NCI-H1105 treated with DMSO at 0.1 percent for 48 hours (cell line): Measurements from ENCODE around the gene SYNGAP1.
"Not testable (repeated sequence)": the region's sequence is repeated elsewhere in the genome, so short reads cannot be mapped to it uniquely, and the experiment has no call there.

ENCODE experiments used
- DNase-seq: peaks from one replicate; lab custom pipeline; 2025; lab: John Stamatoyannopoulos, UW

Gene SYNGAP1

DNA sequence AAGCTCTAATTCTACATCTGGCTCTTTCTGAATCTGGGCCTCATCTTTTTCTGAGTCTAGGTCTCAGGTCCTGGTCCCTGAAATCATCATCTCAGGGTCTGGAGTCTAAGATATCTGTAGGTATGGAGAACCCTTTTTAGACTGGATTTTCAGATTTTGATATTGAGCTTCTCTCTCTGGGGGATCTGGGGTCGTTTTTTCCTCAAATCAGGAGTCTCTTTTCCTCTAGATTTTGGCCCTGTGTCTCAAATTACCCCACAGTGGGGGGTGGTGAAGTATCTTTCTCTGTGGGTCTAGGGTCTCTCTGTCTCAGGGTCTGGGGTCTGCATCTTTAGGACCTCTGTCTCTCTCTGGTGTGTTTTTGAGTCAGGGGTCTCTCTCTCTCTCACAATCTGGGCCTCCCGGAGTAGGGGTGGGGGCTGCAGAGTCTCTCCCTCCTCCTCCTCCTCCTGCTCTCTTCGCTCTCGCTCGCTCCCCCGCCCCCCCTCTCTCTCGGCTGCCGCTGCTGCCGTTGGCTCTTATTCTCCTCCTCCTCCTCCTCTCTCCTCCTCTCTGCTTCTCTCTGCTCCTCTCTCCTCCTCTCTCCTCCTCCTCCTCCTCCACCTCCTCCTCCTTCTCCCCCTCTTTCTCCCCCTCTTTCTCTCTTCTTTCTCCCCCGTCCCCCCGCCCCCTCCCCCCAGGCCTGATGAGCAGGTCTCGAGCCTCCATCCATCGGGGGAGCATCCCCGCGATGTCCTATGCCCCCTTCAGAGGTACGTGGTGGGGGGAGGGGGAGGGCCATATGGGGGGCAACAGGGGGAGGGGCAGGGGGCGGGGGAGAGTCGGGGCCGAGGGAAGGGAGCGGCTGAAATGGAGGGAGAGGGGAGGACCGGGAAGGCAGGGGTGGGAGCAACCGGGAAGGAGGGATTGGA lies at the start of gene SYNGAP1:
Gene SYNGAP1 (plus strand): TSS at position 486 of the 911 bp plus-strand sequence. CDS start 200 bp downstream, at position 686.
- peak; percentile 50 for DNase-seq

DNA sequence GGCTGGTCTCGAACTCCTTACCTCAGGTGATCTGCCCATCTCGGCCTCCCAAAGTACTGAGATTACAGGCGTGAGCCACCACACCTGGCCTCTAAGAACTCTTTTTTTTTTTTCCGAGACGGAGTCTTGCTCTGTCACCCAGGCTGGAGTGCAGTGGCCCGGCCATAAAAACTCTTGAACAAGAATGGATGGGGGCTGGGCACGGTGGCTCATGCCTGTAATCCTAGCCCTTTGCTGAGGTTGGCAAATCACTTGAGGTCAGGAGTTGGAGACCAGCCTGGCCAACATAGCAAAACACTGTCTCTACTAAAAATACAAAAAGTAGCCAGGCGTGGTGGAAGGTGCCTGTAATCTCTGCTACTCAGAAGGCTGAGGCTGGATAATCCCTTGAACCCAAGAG lies 48.0 kb upstream of the SYNGAP1 start:
- not testable (repeated sequence) for DNase-seq

- DNase-seq = no peak
Measured at GRCh38 chr6:33372526-33373123, 47.2 kb upstream of the SYNGAP1 start.

DNA sequence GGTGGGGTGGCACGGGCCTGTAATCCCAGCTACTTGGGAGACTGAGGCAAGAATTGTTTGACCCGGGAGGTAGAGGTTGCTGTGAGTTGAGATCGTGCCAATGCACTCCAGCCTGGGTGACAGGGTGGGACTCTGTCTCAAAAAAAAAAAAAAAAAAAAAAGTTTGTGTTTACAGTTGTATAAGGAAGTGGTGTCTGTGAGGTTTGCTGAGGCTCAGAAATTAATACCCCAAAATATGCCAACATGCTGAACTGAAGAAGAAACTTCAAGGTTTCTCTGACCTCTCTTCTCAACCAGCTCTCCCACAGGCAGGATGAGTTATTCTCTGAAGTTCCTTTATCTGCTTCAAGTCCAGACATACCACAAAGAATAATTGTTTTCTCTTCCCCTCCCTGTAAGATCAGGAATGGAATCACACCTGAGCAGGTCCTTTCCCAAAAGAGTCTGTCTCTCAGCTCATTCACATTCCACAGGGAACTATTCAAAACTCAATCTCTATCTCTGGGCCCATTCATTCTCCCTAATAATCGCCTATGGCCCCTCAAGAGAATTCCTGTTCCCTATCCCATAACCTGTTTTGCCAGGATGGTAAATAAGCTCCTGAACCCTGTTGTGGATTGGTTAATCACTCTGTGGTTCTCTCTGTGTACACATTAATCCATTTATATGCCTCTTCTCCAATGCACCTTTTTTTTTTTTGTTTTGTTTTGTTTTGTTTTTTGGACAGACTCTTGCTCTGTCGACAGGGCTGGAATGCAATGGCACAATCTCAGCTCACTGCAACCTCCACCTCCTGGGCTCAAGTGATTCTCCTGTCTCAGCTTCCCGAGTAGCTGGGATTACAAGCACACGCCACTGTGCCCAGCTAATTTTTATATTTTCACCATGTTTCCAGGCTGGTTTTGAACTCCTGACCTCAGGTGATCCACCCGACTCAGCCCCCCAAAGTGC lies 45.6 kb upstream of the SYNGAP1 start:
- DNase-seq = no peak

- DNase-seq = no peak
Measured at GRCh38 chr6:33375143-33375671, 44.7 kb upstream of the SYNGAP1 start.

- no peak for DNase-seq
Measured at GRCh38 chr6:33377171-33377570, 42.7 kb upstream of the SYNGAP1 start.

GRCh38 chr6:33379184-33379583 lies 40.7 kb upstream of the SYNGAP1 start:
- not testable (repeated sequence) for DNase-seq

- no peak for DNase-seq
Measured at GRCh38 chr6:33380272-33380981, 39.4 kb upstream of the SYNGAP1 start.

DNA sequence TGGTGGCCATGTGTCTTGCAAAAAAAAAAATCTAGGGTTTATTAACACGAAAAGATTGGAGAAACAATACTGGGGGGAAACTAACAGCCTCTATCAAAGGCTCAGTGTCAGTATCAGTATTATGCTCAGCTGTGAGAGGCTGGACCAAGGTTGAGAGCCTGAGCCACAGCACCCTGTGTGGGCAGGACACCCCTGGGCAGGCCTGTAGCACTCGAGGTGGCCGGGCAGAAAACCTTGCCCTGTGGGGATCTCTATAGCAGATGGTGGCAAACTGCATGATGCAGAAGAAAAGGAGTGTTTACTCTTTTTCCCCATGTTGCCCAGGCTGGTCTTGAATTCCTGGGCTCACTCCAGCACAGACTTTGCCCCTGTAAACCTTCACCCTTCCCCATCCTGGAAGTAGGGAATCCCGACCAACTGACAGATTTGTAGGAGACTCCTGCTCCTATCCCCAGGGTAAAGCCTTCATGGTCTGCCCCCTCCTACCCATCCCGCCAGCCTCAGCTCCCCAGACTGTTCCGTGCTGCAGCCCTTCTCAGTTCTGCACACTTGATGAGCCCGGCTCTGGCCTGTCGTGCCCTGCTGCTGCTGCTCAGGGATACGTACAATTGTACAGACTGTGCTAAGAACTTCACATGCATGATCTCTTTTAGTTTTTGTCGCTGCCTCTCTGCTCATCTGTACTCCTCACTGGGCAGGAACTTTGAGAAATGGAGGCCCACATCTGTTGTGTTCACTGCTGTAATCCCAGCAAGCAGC lies 36.3 kb upstream of the SYNGAP1 start:
- DNase-seq = no peak

DNA sequence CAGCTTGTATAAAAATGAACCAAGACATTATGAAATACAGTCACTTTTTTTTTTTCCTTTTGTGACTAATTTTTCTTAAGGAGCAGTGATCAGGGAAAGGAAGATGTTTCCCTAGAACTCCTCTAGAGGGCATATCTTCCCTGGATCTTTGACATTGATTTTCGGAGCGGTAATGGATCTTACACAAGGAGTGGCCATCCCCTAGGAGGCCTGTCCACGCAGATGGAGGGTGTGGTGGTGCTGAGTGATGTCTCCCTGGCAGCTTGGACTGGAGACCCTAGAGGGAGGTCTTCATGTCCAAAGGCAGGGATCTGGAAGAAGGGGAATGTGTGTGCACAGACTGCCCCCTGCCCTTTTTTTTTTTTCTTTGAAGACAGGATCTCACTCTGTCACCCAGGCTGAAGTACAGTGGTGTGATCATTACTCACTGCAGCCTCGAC lies 35.3 kb upstream of the SYNGAP1 start:
- DNase-seq = no peak

- no peak for DNase-seq
Measured at GRCh38 chr6:33390173-33390572, 29.7 kb upstream of the SYNGAP1 start.

DNA sequence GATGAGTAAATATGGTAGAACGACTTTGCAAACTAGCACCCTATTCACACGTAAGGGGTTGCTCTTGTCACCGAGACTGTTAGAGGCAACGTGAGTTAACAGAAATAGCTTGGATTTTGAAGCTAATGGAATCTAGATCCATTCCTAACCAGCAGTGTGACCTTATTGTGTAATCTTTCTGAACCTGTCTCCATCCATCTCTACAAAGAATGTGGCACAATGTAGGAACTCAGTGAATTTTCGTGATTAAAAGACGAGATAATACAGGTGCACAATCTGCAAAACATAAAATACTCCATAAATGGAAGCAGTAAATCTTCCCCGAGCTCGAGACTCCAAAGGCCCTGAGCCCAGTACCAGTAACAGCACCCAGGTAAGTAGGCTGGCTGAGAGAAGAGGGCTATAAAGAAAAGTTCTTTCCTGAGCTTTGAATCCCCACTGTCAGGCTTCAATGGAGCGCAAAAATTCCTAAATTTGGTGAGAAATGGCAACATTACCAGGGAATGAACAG lies 29.0 kb upstream of the SYNGAP1 start:
- DNase-seq = no peak

DNA sequence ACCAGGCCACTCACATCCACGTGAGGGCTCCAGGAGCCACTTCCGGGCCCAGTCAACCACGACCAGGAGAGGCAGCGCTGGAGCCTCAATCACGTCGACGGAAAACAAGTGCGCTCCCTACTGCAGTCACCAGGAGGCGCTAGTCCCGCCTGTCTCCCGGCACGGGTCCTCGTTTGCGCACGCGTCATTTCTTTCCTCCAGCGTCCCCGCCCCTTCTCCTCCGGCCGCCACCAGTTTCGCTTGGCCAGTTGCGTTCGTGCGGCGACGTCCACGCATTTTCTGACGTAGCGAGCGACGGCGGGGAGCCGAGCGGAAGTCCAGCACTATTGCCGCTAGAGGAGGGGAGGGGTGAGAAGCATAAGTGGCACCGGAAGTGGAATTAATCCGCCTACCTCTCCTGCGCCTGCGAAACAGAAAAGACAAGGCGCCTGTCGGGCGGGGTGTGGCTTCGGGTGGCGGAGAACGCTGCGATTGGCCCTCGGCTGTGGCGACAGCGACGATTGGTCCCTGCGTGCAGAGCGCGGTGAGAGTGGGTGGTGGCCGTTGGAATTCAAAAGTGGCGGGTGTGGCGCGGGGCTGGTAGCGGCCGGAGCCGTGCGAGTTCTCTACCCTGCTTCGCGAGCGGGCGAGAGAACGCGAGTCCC lies 28.5 kb upstream of the SYNGAP1 start, which contains the start of gene KIFC1:
Gene KIFC1 (plus strand): TSS at position 546 of the 644 bp plus-strand sequence. CDS start 163 bp downstream, outside the sequence.
- DNase-seq = peak; percentile 100

- peak; percentile 14 for DNase-seq
Measured at GRCh38 chr6:33391922-33392594, 27.8 kb upstream of the SYNGAP1 start.

DNA sequence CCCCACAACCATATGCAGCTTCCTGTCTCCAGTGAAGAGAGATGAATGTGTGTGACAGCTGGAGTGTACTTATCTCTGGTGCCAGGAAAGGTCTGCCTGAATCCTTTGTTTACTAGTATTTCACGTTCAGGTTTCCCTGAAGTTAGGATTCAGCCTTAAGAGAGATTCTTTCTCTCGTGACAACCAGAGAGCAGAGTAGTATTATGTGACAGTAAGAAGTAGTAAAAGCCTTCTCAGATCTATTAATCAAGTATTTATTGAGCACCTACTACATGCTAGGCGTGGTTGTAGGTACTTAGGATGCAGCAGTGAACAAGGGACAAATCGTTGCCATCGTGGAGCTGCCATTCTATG lies 27.3 kb upstream of the SYNGAP1 start:
- no peak for DNase-seq

DNA sequence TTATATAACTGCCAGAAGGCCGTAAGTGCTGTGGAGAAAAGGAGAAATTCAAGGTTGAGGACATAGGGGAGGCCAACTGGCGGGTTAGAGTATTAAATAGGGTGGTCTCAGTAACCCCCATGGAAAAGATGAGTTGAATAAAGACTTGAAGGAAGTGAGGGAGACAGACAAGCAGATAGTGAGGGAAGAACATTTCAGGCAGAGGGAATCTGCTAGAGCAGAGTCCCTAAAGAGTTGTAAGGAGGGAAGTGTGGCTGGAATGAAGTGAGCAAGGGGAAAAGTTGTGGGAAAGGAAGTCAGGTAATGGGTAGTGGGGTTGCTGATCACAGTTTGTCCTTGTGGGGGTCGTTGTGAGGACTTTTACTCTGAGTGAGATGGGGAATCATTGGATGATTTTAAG lies 26.9 kb upstream of the SYNGAP1 start:
- no peak for DNase-seq

- no peak for DNase-seq
Measured at GRCh38 chr6:33397541-33397940, 22.3 kb upstream of the SYNGAP1 start.

DNA sequence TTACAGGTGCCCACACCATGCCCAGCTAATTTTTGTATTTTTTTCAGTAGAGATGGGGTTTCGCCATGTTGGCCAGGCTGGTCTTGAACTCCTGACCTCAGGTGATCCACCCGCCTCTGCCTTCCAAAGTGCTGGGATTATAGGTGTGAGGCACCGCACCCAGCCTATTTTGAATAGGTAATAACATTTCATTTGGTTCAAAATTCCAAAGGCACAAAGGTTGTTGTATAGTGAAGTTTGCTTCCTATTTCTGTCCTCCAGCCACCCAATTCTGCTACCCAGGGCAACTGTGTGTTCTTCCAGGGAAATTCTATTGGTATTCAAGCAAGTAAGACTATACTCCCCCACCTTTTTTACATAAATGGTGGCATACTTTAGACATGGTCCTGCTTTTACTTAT lies 21.3 kb upstream of the SYNGAP1 start:
- DNase-seq = not testable (repeated sequence)

GRCh38 chr6:33399881-33400280 lies 20.0 kb upstream of the SYNGAP1 start:
- not testable (repeated sequence) for DNase-seq
